Thoracic aorta (tissue), 2 donors: ENCODE data around the gene PCCA. TPM values are rescaled to one million over a fixed set of nuclear protein-coding genes. Genes with fewer than 3 reads are reported as not detected.

Source experiments
- ATAC-seq: fragments of 150-250 bp; one replicate; pipeline ENCODE4 v1.8.0; 2017; ENCODE audit warnings: low read depth; ENCODE audit not compliant: insufficient number of reproducible peaks, low FRiP score
- DNase-seq: peaks from one replicate; pipeline ENCODE4 v3.0.0-alpha.2; 2020; ENCODE audit warnings: low spot score
- H3K27ac ChIP-seq, 2 donors: fragments of 200-600 bp; sonication (generic); 1 replicate in 1 of 2; 2 replicates in 1 of 2; pipeline ENCODE4 v1.5.1; 2016; ENCODE audit warnings: mild to moderate bottlenecking in 2 of 2, moderate library complexity in 2 of 2
- H3K27me3 ChIP-seq: fragments of 200-600 bp; sonication (generic); replicated peaks from 2 replicates; pipeline ENCODE4 v1.6.0; 2016; ENCODE audit warnings: mild to moderate bottlenecking; ENCODE audit not compliant: insufficient read depth
- H3K36me3 ChIP-seq: fragments of 200-600 bp; sonication (generic); one replicate; pipeline ENCODE4 v1.5.1; 2016
- H3K4me1 ChIP-seq, 2 donors: fragments of 200-600 bp; sonication (generic); 1 replicate in 1 of 2; 2 replicates in 1 of 2; pipeline versions ENCODE4 v1.5.1 to v1.6.0; 2016; ENCODE audit warnings: low read depth in 2 of 2, mild to moderate bottlenecking in 1 of 2; ENCODE audit not compliant: control insufficient read depth in 1 of 2
- H3K4me3 ChIP-seq: fragments of 200-600 bp; sonication (generic); 2 replicates; pipeline ENCODE4 v1.5.1; 2016; ENCODE audit warnings: mild to moderate bottlenecking
- H3K9me3 ChIP-seq: fragments of 200-600 bp; sonication (generic); 2 replicates; pipeline ENCODE4 v1.5.1; 2016
- total RNA-seq, 2 donors: library from RNA; depleted of rRNA; stranded (reverse); fragments of >200 nt; gene quantifications; one replicate each; pipeline versions ENCODE4 v1.1.0 to v1.2.3, GENCODE V29; 2016
- TF ChIP-seq, protein P1 (sequence below): fragments of 200-600 bp; sonication (generic); IDR thresholded peaks from one replicate; pipeline ENCODE4 v1.5.1; 2019; ENCODE audit warnings: antibody characterized with exemption

PCCA gene
- total RNA-seq, 2 donors from 2014 or later = 17.2 to 51.6 TPM

GRCh38 chr13:100297413-100297812 is 208.5 kb downstream of the PCCA start:
- TF ChIP-seq, protein P1, sequence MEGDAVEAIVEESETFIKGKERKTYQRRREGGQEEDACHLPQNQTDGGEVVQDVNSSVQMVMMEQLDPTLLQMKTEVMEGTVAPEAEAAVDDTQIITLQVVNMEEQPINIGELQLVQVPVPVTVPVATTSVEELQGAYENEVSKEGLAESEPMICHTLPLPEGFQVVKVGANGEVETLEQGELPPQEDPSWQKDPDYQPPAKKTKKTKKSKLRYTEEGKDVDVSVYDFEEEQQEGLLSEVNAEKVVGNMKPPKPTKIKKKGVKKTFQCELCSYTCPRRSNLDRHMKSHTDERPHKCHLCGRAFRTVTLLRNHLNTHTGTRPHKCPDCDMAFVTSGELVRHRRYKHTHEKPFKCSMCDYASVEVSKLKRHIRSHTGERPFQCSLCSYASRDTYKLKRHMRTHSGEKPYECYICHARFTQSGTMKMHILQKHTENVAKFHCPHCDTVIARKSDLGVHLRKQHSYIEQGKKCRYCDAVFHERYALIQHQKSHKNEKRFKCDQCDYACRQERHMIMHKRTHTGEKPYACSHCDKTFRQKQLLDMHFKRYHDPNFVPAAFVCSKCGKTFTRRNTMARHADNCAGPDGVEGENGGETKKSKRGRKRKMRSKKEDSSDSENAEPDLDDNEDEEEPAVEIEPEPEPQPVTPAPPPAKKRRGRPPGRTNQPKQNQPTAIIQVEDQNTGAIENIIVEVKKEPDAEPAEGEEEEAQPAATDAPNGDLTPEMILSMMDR = no peak
- no peak for ATAC-seq
- H3K4me1 ChIP-seq = peaks cover 0 to 4% of the 10 kb centered on the region in 2 donors

DNA sequence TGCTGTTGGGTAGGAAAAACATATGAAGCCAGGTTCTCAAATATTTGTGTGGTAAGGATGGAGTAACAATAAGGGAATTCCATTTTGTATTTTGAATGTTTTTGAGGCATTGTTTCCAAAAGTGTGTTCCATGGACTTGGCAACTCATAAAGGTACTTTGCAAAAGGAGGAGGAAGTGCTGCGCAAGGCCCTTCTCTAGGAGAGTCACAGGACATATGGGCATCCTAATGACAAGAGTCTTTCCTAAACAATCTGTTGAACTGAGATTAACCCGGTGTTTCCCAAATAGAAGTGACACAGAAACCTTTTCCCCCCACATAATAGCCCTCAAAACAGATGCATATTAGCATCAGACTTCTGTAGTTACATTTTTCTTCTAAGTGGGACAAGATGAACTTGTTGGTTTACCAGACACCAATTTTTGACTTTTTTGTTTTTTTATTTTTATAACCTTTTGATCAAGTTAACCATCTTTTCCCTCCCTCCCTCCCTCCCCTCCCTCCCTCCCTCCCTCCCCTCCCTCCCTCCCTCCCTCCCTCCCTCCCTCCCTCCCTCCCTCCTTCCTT is 209.3 kb downstream of the PCCA start:
- ATAC-seq = no peak
- no peaks in the 10 kb centered on the region for H3K9me3 ChIP-seq

More at GRCh38 chr13:100297413-100297812, 208.5 kb downstream of the PCCA start:
- no peaks in the 10 kb centered on the region for H3K36me3 ChIP-seq
- no peak overlapping the region for H3K4me3 ChIP-seq
- no peak overlapping the region for H3K27ac ChIP-seq
- no peak for DNase-seq
- no peaks in the 10 kb centered on the region for H3K9me3 ChIP-seq
- H3K27me3 ChIP-seq = no peaks in the 10 kb centered on the region

GRCh38 chr13:100298691-100299090 is 209.8 kb downstream of the PCCA start:
- DNase-seq = no peak
- no peaks in the 10 kb centered on the region for H3K9me3 ChIP-seq
- H3K4me1 ChIP-seq = peaks cover 0 to 4% of the 10 kb centered on the region in 2 donors
- H3K27ac ChIP-seq = no peak overlapping the region
- H3K27me3 ChIP-seq = no peaks in the 10 kb centered on the region
- no peaks in the 10 kb centered on the region for H3K36me3 ChIP-seq
- no peak overlapping the region for H3K4me3 ChIP-seq
- ATAC-seq = no peak
- TF ChIP-seq, protein P1 = no peak

More for the DNA sequence above, 209.3 kb downstream of the PCCA start:
- DNase-seq = no peak
- TF ChIP-seq, protein P1 = no peak
- Histone ChIP-seq H3K4me3 (no peak overlapping the region), H3K4me1 (peaks cover 0 to 4% of the 10 kb centered on the region in 2 donors), H3K36me3 (no peaks in the 10 kb centered on the region), H3K27me3 (no peaks in the 10 kb centered on the region), H3K27ac (no peak overlapping the region)

DNA sequence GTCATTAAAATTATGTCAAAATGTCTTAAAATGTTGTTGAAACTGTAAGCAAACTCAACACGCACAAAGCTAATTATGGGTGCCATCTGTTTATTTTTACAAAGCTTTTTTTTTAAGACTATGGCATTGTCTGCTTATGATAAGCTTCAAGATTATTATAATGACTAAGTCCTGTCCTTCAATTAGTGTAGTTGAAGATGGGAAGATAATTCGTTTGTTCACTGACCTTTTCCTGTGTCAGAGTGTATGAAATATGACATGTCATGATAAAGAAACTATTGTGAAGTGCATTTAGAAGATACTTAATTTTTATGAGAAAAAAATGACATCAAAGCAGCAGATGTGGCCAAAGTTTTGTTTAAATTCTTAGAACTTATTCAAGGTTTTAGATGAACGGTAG is 211.3 kb downstream of the PCCA start:
- no peaks in the 10 kb centered on the region for H3K9me3 ChIP-seq
- ATAC-seq = no peak
- peaks cover 0 to 4% of the 10 kb centered on the region in 2 donors for H3K4me1 ChIP-seq
- no peaks in the 10 kb centered on the region for H3K27me3 ChIP-seq
- no peak overlapping the region for H3K27ac ChIP-seq
- TF ChIP-seq, protein P1 = no peak
- no peak for DNase-seq
- no peaks in the 10 kb centered on the region for H3K36me3 ChIP-seq
- no peak overlapping the region for H3K4me3 ChIP-seq

- H3K36me3 ChIP-seq = no peaks in the 10 kb centered on the region
- no peak overlapping the region for H3K27ac ChIP-seq
- ATAC-seq (no peak), DNase-seq (no peak)
- H3K27me3 ChIP-seq = no peaks in the 10 kb centered on the region
- no peaks in the 10 kb centered on the region for H3K9me3 ChIP-seq
- H3K4me1 ChIP-seq = peaks cover 0 to 4% of the 10 kb centered on the region in 2 donors
- TF ChIP-seq, protein P1 = no peak
- no peak overlapping the region for H3K4me3 ChIP-seq
Observed at GRCh38 chr13:100300708-100301107, 211.8 kb downstream of the PCCA start.
